HEK293T (cell line): ENCODE results near the gene ATP8B3.

Experiments used
- ELF4 ChIP-seq: fragments of 450-650 bp; IDR thresholded peaks from 2 replicates; pipeline ENCODE4 v1.6.1; 2017; ENCODE audit warnings: antibody characterized with exemption
- FOXM1 ChIP-seq: fragments of 450-650 bp; IDR thresholded peaks from 2 replicates; pipeline ENCODE4 v1.6.1; 2017; ENCODE audit warnings: mild to moderate bottlenecking, borderline replicate concordance
- SP1 ChIP-seq: fragments of 450-650 bp; IDR thresholded peaks from 2 replicates; pipeline ENCODE4 v1.6.1; 2017
- TARDBP ChIP-seq: fragments of 450-650 bp; IDR thresholded peaks from 2 replicates; pipeline ENCODE4 v1.6.1; 2016

GRCh38 chr19:1852581-1853128, 40.6 kb upstream of the ATP8B3 start:
- no peak for TF ChIP-seq ELF4
- TF ChIP-seq SP1, result no peak
- TF ChIP-seq TARDBP, result no peak
- no peak for TF ChIP-seq FOXM1
